ENCODE data around the gene TIMM17B. TPM values are rescaled to one million over a fixed set of nuclear protein-coding genes. Genes with fewer than 3 reads are reported as not detected.

Gene TIMM17B
- total RNA-seq, 2 donors from 2014 or later = 78.6 to 83.3 TPM

DNA sequence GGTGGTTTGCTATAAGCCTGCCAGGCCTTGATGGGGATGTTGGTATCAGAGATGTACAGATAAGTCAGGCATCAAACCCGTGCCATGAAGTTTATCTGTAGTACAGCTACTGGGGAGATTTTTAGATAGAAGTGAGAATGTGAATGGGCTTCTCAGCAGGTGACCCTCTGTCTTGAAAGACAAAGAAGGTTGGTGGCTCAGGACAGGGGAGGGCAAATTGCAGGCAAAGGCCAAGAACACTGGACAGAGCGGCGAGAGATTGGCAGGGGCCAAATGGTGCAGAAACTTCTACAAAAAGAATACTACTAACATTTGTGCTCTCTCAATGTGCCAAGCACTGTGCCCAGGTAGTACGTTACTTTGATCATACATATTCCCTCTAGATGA is 23.1 kb upstream of the TIMM17B start:
- H3K4me3 Mint-ChIP-seq = peak overlapping the region; percentile 90
- Histone ChIP-seq H3K9ac (ENCODE audit: extremely low read depth, low read length, poor library complexity, severe bottlenecking) (no peak overlapping the region), H3K4me3 (ENCODE audit: low read length) (no peak overlapping the region), H3K27ac (ENCODE audit: low read depth, low read length) (no peak overlapping the region), H3K36me3 (ENCODE audit: control insufficient read depth, insufficient read depth, low read length) (peaks cover 17% of the 10 kb centered on the region), H3K4me1 (ENCODE audit: control insufficient read depth, insufficient read depth, low read length) (no peaks in the 10 kb centered on the region), H3K27me3 (ENCODE audit: control insufficient read depth, insufficient read depth, low read length, poor library complexity, severe bottlenecking) (no peaks in the 10 kb centered on the region), H3K9me3 (ENCODE audit: control insufficient read depth, low read length) (no peaks in the 10 kb centered on the region)
- H3K4me1 Mint-ChIP-seq = peaks cover 20% of the 10 kb centered on the region
- H3K27ac Mint-ChIP-seq = peak overlapping the region; percentile 98
- H3K36me3 Mint-ChIP-seq (ENCODE audit: low read depth) = peaks cover 43% of the 10 kb centered on the region
- TF ChIP-seq, protein P1, sequence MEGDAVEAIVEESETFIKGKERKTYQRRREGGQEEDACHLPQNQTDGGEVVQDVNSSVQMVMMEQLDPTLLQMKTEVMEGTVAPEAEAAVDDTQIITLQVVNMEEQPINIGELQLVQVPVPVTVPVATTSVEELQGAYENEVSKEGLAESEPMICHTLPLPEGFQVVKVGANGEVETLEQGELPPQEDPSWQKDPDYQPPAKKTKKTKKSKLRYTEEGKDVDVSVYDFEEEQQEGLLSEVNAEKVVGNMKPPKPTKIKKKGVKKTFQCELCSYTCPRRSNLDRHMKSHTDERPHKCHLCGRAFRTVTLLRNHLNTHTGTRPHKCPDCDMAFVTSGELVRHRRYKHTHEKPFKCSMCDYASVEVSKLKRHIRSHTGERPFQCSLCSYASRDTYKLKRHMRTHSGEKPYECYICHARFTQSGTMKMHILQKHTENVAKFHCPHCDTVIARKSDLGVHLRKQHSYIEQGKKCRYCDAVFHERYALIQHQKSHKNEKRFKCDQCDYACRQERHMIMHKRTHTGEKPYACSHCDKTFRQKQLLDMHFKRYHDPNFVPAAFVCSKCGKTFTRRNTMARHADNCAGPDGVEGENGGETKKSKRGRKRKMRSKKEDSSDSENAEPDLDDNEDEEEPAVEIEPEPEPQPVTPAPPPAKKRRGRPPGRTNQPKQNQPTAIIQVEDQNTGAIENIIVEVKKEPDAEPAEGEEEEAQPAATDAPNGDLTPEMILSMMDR (conservative IDR thresholded peaks at IDR 0.05) = no peak
- DNase-seq = peak; percentile 65
- WGBS, 2 experiments (ENCODE audit: insufficient coverage in 1 of 2, insufficient read length in 1 of 2) = 58 to 80% methylated on average over 2 of the region's 4 CpGs
- no peaks in the 10 kb centered on the region for H3K27me3 Mint-ChIP-seq (ENCODE audit: insufficient read depth)
- peaks cover 54% of the 10 kb centered on the region for H3K9me3 Mint-ChIP-seq

DNA sequence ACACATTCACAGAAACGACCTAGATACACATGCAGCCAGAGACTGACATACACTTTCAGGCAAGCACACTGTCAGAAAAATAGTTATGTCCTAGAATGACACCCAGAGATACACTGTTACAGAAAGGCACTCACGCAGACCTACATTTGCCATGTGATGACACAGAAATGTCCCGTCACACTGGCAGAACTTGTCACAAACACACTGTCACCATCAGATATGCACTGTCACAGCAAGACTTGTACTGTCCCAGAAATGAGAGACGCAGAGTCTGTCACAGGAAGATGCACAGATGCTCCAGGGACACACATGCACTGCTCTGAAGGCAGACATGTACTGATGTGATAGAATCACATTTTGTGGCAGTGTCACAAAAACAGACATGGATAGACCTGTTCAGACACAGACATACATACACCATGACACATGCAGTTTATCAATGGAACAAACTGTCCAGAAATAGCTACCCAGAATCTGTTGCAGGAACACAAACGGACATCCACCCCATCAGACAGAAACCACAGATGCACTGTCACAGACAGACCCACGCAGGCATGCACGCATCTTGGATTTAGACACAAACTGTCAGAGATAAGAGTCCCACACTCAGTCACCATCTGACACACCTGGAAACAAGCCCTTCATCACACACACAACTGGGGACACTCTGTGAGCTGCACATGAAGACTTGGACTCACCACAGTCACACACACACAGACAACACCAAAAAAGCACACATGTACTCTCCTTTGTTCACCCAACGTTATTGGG is 22.6 kb upstream of the TIMM17B start:
- H3K4me1 ChIP-seq (ENCODE audit: control insufficient read depth, insufficient read depth, low read length) = no peaks in the 10 kb centered on the region
- H3K27ac ChIP-seq (ENCODE audit: low read depth, low read length) = no peak overlapping the region
- H3K27me3 ChIP-seq (ENCODE audit: control insufficient read depth, insufficient read depth, low read length, poor library complexity, severe bottlenecking) = no peaks in the 10 kb centered on the region
- H3K36me3 ChIP-seq (ENCODE audit: control insufficient read depth, insufficient read depth, low read length) = peaks cover 18% of the 10 kb centered on the region
- peak overlapping the region; percentile 83 for H3K9ac ChIP-seq (ENCODE audit: extremely low read depth, low read length, poor library complexity, severe bottlenecking)
- Mint-ChIP-seq H3K9me3 (peaks cover 52% of the 10 kb centered on the region), H3K36me3 (ENCODE audit: low read depth) (peaks cover 43% of the 10 kb centered on the region), H3K4me3 (peak overlapping the region; percentile 90), H3K27ac (peak overlapping the region; percentile 98), H3K4me1 (peaks cover 16% of the 10 kb centered on the region), H3K27me3 (ENCODE audit: insufficient read depth) (no peaks in the 10 kb centered on the region)
- 57% methylated on average over 8 of the region's 8 CpGs; no CpG with 5 or more reads in 1 of the 2 experiments for WGBS, 2 experiments (ENCODE audit: insufficient coverage in 1 of 2, insufficient read length in 1 of 2)
- peak overlapping the region; percentile 88 for H3K4me3 ChIP-seq (ENCODE audit: low read length)
- peak; percentile 36 for DNase-seq
- TF ChIP-seq, protein P1 (conservative IDR thresholded peaks at IDR 0.05) = no peak
- H3K9me3 ChIP-seq (ENCODE audit: control insufficient read depth, low read length) = no peaks in the 10 kb centered on the region

DNA sequence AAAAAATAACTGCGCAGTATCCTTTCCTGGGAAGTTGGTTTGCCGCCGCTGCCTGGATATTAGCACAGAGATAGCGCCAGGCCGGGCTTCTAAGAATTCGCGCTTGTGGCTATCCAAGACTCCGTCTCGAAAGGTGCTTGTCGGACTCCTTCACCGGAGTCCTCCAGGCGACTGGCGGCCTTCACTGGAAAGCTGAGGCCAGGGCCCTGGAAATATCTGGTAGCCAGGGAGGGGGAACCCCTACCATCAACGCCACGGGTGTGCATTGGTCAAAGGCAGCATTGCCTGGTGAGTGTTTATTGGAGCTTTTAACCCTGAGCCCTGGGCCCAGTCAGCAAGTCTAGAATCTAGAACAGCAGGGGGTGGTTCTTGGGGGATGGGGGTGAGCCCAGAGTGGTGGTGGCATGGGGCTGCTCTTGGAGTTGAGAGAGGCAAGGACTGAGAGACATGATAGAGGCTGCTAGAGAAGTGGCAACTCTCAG is 21.8 kb upstream of the TIMM17B start:
- Histone ChIP-seq H3K36me3 (ENCODE audit: control insufficient read depth, insufficient read depth, low read length) (peaks cover 25% of the 10 kb centered on the region), H3K27me3 (ENCODE audit: control insufficient read depth, insufficient read depth, low read length, poor library complexity, severe bottlenecking) (no peaks in the 10 kb centered on the region), H3K9me3 (ENCODE audit: control insufficient read depth, low read length) (no peaks in the 10 kb centered on the region), H3K4me3 (ENCODE audit: low read length) (peak overlapping the region; percentile 88), H3K9ac (ENCODE audit: extremely low read depth, low read length, poor library complexity, severe bottlenecking) (peak overlapping the region; percentile 83), H3K27ac (ENCODE audit: low read depth, low read length) (peak overlapping the region; percentile 69), H3K4me1 (ENCODE audit: control insufficient read depth, insufficient read depth, low read length) (no peaks in the 10 kb centered on the region)
- peak overlapping the region; percentile 98 for H3K27ac Mint-ChIP-seq
- peak; percentile 83 for DNase-seq
- H3K27me3 Mint-ChIP-seq (ENCODE audit: insufficient read depth) = no peaks in the 10 kb centered on the region
- peaks cover 56% of the 10 kb centered on the region for H3K9me3 Mint-ChIP-seq
- TF ChIP-seq, protein P1 (conservative IDR thresholded peaks at IDR 0.05) = no peak
- H3K4me1 Mint-ChIP-seq = peaks cover 24% of the 10 kb centered on the region
- 0% methylated on average over 15 of the region's 15 CpGs; no CpG with 5 or more reads in 1 of the 2 experiments for WGBS, 2 experiments (ENCODE audit: insufficient coverage in 1 of 2, insufficient read length in 1 of 2)
- peak overlapping the region; percentile 90 for H3K4me3 Mint-ChIP-seq
- peaks cover 47% of the 10 kb centered on the region for H3K36me3 Mint-ChIP-seq (ENCODE audit: low read depth)
